ENCODE results near the gene ALOXE3. TPM values are rescaled to one million over a fixed set of nuclear protein-coding genes. Genes with fewer than 3 reads are reported as not detected.

Gene ALOXE3
- total RNA-seq, 1 donor from 2014 or later: not detected

GRCh38 chr17:8153957-8154607 is 35.8 kb upstream of the ALOXE3 start:
- Mint-ChIP-seq H3K27ac (ENCODE audit: unreplicated experiment) (peak overlapping the region; percentile 98), H3K9me3 (ENCODE audit: unreplicated experiment) (no peaks in the 10 kb centered on the region), H3K4me1 (ENCODE audit: unreplicated experiment) (peaks cover 30% of the 10 kb centered on the region), H3K27me3 (ENCODE audit: unreplicated experiment) (peaks cover 27% of the 10 kb centered on the region), H3K36me3 (ENCODE audit: low read depth, unreplicated experiment) (peaks cover 4% of the 10 kb centered on the region), H3K4me3 (ENCODE audit: unreplicated experiment) (peak overlapping the region; percentile 86)
- DNase-seq (ENCODE audit: low spot score): peak; percentile 95
- TF ChIP-seq CTCF (IDR thresholded peaks at IDR 0.05; ENCODE audit: unreplicated experiment): no peak

- TF ChIP-seq CTCF (IDR thresholded peaks at IDR 0.05; ENCODE audit: unreplicated experiment): no peak
- DNase-seq (ENCODE audit: low spot score): no peak
Observed at GRCh38 chr17:8153525-8153956, 35.2 kb upstream of the ALOXE3 start.

GRCh38 chr17:8153031-8153451 is 34.7 kb upstream of the ALOXE3 start:
- H3K4me1 Mint-ChIP-seq (ENCODE audit: unreplicated experiment): peaks cover 27% of the 10 kb centered on the region
- peak overlapping the region; percentile 85 for H3K4me3 Mint-ChIP-seq (ENCODE audit: unreplicated experiment)
- no peak for TF ChIP-seq CTCF (IDR thresholded peaks at IDR 0.05; ENCODE audit: unreplicated experiment)
- peaks cover 27% of the 10 kb centered on the region for H3K27me3 Mint-ChIP-seq (ENCODE audit: unreplicated experiment)
- peaks cover 9% of the 10 kb centered on the region for H3K36me3 Mint-ChIP-seq (ENCODE audit: low read depth, unreplicated experiment)
- no peak for DNase-seq (ENCODE audit: low spot score)
- peak overlapping the region; percentile 98 for H3K27ac Mint-ChIP-seq (ENCODE audit: unreplicated experiment)
- no peaks in the 10 kb centered on the region for H3K9me3 Mint-ChIP-seq (ENCODE audit: unreplicated experiment)

More at GRCh38 chr17:8153525-8153956, 35.2 kb upstream of the ALOXE3 start:
- Mint-ChIP-seq H3K9me3 (ENCODE audit: unreplicated experiment) (no peaks in the 10 kb centered on the region), H3K4me3 (ENCODE audit: unreplicated experiment) (peak overlapping the region; percentile 85), H3K27ac (ENCODE audit: unreplicated experiment) (peak overlapping the region; percentile 98), H3K4me1 (ENCODE audit: unreplicated experiment) (peaks cover 29% of the 10 kb centered on the region), H3K36me3 (ENCODE audit: low read depth, unreplicated experiment) (peaks cover 5% of the 10 kb centered on the region), H3K27me3 (ENCODE audit: unreplicated experiment) (peaks cover 27% of the 10 kb centered on the region)

GRCh38 chr17:8152112-8152775 is 33.9 kb upstream of the ALOXE3 start, which contains the start of gene PER1:
PER1 (minus strand) TSS chr17:8152404; CDS start chr17:8150706, 1,698 bp downstream.
- peaks cover 29% of the 10 kb centered on the region for H3K27me3 Mint-ChIP-seq (ENCODE audit: unreplicated experiment)
- TF ChIP-seq CTCF (IDR thresholded peaks at IDR 0.05; ENCODE audit: unreplicated experiment): no peak
- DNase-seq (ENCODE audit: low spot score): peak; percentile 91
- H3K4me1 Mint-ChIP-seq (ENCODE audit: unreplicated experiment): peaks cover 27% of the 10 kb centered on the region
- peak within 1 kb of the TSS; percentile 97 for H3K4me3 Mint-ChIP-seq (ENCODE audit: unreplicated experiment)
- H3K9me3 Mint-ChIP-seq (ENCODE audit: unreplicated experiment): no peaks in the 10 kb centered on the region
- peak within 1 kb of the TSS; percentile 98 for H3K27ac Mint-ChIP-seq (ENCODE audit: unreplicated experiment)
- H3K36me3 Mint-ChIP-seq (ENCODE audit: low read depth, unreplicated experiment): peaks cover 9% of the 10 kb centered on the region

- Mint-ChIP-seq H3K4me3 (ENCODE audit: unreplicated experiment) (peak overlapping the region; percentile 97), H3K27me3 (ENCODE audit: unreplicated experiment) (peaks cover 30% of the 10 kb centered on the region), H3K27ac (ENCODE audit: unreplicated experiment) (peak overlapping the region; percentile 97), H3K4me1 (ENCODE audit: unreplicated experiment) (peaks cover 27% of the 10 kb centered on the region), H3K36me3 (ENCODE audit: low read depth, unreplicated experiment) (peaks cover 14% of the 10 kb centered on the region), H3K9me3 (ENCODE audit: unreplicated experiment) (no peaks in the 10 kb centered on the region)
- TF ChIP-seq CTCF (IDR thresholded peaks at IDR 0.05; ENCODE audit: unreplicated experiment): no peak
- DNase-seq (ENCODE audit: low spot score): peak; percentile 46
Observed at GRCh38 chr17:8151641-8152111, 33.4 kb upstream of the ALOXE3 start.
